ENCODE measurements around the gene KRTAP9-4.
"Not testable (repeated sequence)": the region's sequence is repeated elsewhere in the genome, so short reads cannot be mapped to it uniquely, and the experiment has no call there.

Gene KRTAP9-4, protein sequence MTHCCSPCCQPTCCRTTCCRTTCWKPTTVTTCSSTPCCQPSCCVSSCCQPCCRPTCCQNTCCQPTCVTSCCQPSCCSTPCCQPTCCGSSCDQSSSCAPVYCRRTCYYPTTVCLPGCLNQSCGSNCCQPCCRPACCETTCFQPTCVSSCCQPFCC

DNA sequence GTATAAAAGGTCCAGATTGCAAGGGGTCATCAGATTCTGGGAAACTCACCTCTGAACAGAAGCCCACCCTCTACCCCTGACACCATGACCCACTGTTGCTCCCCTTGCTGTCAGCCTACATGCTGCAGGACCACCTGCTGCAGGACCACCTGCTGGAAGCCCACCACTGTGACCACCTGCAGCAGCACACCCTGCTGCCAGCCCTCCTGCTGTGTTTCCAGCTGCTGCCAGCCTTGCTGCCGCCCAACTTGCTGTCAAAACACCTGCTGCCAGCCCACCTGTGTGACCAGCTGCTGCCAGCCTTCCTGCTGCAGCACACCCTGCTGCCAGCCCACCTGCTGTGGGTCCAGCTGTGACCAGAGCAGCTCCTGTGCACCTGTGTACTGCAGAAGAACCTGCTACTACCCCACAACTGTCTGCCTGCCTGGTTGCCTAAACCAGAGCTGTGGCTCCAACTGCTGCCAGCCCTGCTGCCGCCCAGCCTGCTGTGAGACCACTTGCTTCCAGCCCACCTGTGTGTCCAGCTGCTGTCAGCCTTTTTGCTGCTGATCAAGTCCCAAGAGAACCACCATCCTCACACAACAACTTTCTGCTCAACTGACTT is at the start of gene KRTAP9-4:
KRTAP9-4 (plus strand) TSS at position 51 of the 604 bp plus-strand sequence; CDS start at position 85, 34 bp downstream.
- not testable (repeated sequence) for DNase-seq (ENCODE audit: low read depth)

DNA sequence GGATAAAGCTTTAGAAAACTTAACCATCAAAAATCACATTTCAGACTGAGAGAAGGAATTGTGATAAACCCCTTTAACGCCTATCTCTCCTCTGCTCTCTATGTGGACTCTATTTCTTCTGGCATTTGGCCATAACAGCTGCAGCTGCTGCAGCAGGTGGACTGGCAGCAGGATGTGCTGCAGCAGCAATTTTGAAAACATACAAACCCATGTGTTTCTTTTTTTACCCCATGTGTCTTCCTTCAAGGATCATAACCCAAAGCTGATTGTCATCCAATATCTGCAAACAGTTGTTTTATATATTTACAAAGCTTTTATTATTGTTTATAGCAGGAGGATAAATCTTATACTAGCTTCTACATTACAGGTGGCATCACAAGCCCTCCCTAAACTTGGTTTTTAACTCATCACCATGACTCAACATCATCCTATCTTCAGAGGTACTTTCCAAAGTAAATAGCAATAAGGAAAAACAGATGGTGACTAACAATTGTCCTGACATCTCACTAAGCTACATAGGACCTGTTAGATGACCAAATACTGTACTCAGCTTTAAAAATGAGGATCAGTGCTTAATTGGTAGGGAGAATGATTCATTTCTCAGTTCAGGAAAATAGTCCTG is 37.5 kb upstream of the KRTAP9-4 start:
- DNase-seq (ENCODE audit: low read depth): peak; percentile 40

DNA sequence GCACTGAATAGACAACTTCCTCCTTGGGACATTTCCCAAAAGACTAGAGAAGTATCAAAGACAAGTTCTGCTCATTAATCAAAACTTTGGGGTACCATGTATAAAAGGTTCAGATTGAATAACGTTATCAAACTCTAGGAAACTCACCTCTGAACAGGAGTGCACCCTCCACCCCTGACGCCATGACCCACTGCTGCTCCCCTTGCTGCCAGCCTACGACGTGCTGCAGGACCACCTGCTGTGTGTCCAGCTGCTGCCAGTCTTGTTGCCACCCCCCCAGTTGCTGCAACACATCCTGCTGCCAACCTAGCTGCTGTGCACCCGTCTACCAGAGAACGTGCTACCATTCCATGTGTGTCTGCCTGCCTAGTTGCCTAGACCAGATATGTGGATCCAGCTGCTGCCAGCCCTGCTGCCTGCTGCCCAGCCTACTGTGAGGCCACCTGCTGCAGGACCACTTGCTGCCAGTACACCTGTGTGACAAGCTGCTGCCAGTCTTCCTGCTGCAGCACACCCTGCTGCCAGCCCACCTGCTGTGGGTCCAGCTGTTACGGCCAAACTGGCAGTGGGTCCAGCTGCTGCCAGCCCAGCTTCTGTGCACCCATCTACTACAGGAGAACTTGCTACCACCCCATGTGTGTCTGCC is 36.8 kb upstream of the KRTAP9-4 start:
- DNase-seq (ENCODE audit: low read depth): no peak

DNA sequence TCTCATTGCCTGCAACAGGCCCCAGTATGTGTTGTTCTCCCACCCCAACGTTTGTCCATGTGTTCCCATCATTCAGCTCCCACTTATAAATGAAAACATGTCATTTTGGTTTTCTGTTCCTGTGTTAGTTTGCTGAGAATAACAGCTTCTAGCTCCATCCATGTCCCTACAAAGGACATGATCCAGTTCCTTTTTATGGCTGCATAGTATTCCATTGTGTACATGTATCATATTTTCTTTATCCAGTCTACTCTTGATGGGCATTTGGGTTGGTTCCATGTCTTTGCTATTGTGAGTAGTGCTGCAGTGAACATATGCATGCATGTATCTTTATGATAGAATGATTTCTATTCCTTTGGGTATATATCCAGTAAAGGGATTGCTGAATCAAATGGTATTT is 33.8 kb upstream of the KRTAP9-4 start:
- DNase-seq (ENCODE audit: low read depth): no peak

DNA sequence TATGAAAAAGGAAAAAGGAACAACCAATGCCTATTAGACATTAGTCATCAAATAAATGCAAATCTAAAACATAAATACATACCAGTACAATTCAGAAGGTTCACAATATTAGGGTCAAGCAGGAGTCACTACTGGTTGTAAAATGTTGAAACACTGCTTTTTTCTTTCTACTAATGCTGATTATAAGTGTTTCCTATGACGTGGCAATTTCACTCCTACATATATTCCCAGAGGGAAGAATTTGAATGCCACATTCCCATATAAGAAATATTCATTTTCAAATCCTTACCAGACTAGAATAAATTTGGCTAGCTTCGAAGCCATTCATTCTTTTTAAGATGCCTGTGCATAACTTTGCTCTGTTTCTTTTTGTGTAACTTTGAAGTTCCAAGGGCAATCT is 25.7 kb upstream of the KRTAP9-4 start:
- DNase-seq (ENCODE audit: low read depth): no peak

DNA sequence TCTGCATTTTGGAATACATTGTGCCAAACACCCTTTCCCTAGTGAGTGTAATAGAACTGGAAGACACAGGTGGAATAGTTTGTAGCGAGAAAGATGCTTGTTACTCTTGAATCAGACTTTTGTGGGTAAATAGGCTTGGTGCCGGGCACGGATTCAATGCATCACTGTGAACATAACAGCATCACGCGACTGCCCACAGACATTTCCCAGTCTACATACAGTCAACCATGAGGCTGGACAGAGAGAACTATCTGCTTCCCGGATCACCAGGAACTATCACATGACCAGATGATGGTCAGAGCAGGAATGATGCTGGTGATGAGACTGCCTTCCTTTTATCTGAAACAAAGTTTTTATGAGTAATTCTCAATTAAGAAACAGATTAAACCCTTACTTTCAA is 23.4 kb upstream of the KRTAP9-4 start:
- DNase-seq (ENCODE audit: low read depth): no peak

DNA sequence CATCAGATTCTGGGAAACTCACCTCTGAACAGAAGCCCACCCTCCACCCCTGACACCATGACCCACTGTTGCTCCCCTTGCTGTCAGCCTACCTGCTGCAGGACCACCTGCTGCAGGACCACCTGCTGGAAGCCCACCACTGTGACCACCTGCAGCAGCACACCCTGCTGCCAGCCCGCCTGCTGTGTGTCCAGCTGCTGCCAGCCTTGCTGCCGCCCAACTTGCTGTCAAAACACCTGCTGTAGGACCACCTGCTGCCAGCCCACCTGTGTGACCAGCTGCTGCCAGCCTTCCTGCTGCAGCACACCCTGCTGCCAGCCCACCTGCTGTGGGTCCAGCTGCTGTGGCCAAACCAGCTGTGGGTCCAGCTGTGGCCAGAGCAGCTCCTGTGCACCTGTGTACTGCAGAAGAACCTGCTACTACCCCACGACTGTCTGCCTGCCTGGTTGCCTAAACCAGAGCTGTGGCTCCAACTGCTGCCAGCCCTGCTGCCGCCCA is 22.8 kb upstream of the KRTAP9-4 start, which contains the start of gene KRTAP9-2:
KRTAP9-2 (plus strand) TSS at position 51 of the 498 bp plus-strand sequence; CDS start at position 58, 7 bp downstream.
- DNase-seq (ENCODE audit: low read depth): not testable (repeated sequence)

DNA sequence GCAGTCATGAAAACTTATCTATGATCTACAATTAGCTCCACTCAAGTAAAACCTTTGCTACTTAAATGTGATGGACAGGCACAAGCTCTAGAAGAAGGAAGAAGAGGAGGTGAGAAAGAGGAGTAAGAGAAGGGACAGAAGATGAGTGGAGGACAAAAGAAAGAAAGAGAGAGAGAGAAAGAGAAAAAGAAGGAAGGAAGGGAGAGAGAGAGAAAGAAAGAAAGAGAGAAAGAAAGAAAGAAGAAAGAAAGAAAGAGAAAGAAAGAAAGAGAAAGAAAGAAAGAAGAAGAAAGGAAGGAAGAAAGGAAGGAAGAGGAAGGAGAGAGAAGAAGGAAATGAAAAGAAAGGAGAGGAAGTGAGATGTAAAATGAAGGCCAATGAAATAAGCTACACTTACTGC is 19.4 kb upstream of the KRTAP9-4 start:
- no peak for DNase-seq (ENCODE audit: low read depth)

DNA sequence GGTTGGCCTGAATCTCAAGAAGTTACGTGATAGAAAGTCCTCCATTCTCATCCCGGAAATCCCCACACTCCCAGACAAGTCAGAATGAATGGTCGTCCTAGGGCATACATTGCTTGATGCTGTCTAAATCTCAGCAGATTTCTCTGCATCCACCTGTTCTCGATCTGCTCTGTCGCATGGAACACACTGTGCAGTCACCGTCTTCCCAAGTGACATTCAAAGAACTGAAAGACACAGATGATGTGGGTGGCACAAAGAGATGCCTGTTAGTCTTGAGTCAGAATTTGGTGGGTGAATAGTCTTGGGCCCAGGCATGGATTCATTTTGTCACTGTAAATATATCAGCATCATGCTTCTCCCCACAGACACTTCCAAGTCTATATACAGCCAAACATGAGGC is 17.8 kb upstream of the KRTAP9-4 start:
- no peak for DNase-seq (ENCODE audit: low read depth)

DNA sequence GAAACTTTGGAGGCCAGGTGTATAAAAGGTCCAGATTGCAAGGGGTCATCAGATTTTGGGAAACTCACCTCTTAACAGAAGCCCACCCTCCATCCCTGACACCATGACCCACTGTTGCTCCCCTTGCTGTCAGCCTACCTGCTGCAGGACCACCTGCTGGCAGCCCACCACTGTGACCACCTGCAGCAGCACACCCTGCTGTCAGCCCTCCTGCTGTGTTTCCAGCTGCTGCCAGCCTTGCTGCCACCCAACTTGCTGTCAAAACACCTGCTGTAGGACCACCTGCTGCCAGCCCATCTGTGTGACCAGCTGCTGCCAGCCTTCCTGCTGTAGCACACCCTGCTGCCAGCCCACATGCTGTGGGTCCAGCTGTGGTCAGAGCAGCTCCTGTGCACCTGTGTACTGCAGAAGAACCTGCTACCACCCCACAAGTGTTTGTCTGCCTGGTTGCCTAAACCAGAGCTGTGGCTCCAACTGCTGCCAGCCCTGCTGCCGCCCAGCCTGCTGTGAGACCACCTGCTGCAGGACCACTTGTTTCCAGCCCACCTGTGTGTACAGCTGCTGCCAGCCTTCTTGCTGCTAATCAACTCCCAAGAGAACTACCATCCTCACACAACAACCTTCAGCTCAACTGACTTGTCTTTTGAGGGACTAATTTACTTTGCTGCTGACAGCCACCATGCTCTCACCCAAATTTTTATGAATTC is 16.9 kb upstream of the KRTAP9-4 start, which contains the start of gene KRTAP9-3:
KRTAP9-3 (plus strand) TSS at position 51 of the 707 bp plus-strand sequence; CDS start at position 104, 53 bp downstream.
- not testable (repeated sequence) for DNase-seq (ENCODE audit: low read depth)

DNA sequence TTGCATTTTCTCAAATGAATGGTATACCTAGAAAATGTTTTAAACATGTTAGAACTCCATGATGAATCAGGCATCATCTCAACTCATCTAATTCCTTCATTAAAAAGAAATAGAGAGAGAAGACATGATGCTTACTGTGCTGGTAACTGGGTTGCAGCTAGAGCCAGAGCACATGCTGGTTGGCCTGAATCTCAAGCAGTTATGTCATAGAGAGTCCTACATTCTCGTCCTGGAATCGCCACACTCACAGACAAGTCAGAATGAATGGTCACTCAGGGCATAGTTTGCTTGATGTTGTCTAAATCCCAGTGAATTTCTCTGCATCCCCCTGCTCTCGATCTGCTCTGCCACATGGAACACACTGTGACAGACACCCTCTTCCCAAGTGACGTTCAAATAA is 12.4 kb upstream of the KRTAP9-4 start:
- DNase-seq (ENCODE audit: low read depth): not testable (repeated sequence)

DNA sequence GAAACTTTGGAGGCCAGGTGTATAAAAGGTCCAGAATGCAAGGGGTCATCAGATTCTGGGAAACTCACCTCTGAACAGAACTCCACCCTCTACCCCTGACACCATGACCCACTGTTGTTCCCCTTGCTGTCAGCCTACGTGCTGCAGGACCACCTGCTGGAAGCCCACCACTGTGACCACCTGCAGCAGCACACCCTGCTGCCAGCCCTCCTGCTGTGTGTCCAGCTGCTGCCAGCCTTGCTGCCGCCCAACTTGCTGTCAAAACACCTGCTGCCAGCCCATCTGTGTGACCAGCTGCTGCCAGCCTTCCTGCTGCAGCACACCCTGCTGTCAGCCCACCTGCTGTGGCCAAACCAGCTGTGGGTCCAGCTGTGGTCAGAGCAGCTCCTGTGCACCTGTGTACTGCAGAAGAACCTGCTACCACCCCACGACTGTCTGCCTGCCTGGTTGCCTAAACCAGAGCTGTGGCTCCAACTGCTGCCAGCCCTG is 11.5 kb upstream of the KRTAP9-4 start, which contains the start of gene KRTAP9-8:
KRTAP9-8 (plus strand) TSS at position 51 of the 489 bp plus-strand sequence; CDS start at position 104, 53 bp downstream.
- not testable (repeated sequence) for DNase-seq (ENCODE audit: low read depth)

DNA sequence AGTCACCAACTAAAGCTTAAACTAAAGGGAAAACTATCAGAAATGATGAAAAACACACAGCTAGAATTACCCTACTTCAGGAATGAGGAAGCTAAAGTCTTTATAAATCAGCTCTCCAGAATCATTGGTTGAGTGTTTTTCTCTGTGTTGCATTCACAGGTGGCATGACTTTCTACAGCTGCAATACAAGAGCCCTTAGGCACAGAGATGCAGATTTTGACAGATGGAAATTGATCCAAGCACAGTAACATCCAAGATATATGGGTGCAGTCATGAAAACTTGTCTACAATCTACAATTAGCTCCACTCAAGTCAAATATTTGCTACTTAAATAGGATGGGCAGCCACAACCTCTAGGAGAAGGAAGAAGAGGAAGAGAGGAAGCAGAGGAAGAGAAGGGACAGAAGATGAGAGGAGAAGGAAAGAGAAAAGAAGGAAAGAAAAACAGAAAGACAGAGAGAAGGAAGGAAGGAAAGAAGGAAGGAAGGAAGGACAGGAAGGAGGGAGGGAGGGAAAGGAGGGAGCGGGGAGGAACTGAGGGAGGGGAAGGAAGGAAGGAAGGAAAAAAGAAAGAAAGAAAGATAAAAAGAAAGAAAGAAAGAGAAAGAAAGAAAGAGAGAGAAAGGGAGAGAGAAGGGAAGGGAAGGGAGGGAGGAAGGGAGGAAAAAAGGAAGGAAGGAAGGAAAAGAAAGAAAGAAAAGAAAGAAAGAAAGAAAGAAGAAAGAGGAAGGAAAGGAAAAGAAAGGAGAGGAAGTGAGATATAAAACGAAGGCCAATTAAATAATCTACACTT is 2.3 kb upstream of the KRTAP9-4 start:
- DNase-seq (ENCODE audit: low read depth): not testable (repeated sequence)

DNA sequence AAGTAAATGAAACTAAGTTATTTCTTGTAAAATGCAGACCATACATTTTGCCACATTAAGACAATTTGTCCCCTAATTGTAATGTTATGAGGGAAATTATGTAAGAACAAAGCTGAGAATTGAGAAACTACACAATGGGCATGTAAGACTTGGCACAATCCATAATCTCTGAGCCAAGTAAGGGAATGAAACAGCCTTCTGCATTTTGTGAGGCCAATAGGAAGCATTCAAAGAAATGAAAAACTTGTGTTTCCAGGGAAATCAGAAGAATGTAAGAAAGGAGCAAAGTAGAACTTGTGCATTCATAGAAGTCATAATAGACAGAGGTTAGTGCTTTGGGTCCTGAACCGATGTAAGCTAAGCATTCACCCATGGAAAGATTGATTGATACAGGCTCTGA is 1.8 kb downstream of the KRTAP9-4 start:
- peak; percentile 55 for DNase-seq (ENCODE audit: low read depth)

DNA sequence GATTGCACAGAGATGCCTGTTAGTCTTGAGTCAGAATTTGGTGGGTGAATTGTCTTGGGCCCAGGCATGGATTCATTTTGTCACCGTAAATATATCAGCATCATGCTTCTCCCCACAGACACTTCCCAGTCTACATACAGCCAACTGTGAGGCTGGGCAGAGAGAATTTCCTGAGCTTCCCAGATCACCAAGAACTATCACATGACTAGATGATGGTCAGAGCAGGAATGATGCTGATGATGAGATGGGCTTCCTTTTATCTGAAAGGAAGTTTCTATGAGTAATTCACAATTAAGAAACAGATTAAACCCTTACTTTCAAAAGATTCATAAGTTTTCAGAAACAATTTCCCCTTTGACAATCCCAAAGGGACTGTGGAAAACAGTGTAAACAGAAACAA is 5.4 kb downstream of the KRTAP9-4 start:
- no peak for DNase-seq (ENCODE audit: low read depth)

DNA sequence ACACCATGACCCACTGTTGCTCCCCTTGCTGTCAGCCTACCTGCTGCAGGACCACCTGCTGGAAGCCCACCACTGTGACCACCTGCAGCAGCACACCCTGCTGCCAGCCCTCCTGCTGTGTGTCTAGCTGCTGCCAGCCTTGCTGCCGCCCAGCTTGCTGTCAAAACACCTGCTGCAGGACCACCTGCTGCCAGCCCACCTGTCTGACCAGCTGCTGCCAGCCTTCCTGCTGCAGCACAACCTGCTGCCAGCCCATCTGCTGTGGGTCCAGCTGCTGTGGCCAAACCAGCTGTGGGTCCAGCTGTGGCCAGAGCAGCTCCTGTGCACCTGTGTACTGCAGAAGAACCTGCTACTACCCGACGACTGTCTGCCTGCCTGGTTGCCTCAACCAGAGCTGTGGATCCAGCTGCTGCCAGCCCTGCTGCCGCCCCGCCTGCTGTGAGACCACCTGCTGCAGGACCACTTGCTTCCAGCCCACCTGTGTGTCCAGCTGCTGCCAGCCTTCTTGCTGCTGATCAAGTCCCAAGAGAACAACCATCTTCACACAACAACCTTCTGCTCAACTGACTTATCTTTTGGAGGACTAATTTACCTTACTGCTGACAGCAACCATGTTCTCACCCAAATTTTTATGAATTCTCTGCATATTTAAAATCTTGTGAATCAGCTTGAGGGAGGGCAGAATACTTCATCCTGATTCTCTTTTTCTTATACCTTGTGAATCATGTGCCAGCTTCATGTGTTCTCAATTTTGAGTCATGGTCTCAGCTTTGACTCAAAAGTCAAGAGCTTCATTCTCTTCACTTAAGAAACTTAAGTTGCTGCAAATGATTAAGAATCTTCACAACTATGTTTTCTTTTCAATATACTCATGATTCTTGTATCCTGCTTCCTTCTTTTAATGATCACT is 6.1 kb downstream of the KRTAP9-4 start, which contains the start of gene KRTAP9-9:
KRTAP9-9 (plus strand) TSS at position 4 of the 910 bp plus-strand sequence.
- DNase-seq (ENCODE audit: low read depth): peak; percentile 9

DNA sequence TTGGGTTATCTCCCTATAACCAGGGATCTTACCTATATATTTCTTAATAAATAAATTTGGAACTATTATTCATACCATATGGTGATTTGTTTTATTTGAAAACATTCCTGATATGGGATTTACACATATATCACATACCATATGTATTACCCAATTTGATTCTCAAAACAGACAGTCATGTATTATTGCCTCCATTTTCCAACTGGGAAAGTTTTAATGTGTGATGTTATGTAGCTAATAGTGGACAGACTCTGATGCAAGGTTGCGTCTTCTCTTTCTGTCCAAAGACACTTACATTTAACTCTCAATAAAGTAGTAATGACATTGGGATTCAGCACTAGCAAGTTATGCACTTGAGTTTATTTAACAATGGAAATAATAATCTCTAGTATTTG is 6.8 kb downstream of the KRTAP9-4 start:
- DNase-seq (ENCODE audit: low read depth): peak; percentile 9

DNA sequence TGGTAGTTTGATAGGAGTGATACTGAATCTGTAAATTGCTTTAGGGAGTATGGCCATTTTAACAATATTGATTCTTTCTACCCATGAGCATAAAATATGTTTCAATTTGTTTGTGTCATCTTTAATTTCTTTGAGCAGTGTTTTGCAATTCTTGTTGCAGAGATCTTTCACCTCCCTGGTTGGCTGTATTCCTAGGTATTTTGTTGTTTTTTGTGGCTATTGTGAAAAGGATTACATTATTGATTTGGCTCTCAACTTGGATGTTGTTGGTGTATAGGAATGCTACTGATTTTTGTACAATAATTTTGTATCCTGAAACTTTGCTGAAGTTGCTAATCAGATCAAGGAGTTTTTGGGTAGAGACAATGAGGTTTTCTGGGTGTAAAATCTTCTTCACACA is 8.9 kb downstream of the KRTAP9-4 start:
- DNase-seq (ENCODE audit: low read depth): peak; percentile 76

DNA sequence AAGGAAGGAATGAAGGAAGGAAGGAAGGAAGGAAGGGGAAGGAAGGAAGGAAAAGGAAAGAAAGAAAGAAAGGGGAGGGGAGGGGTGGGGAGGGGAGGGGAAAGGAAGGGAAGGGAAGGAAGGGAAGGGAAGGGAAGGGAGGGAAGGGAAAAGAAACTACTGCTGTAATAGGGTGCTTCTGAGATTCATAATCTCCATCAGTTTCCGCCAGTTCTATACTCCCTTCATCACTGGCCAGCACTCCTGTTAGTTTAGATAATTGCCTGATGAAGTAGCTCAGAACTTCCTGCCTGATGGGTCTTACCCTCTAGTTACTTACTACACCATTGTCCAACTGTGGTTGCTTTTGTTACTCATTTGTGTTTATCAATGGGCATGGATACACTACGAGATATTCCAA is 13.7 kb downstream of the KRTAP9-4 start:
- DNase-seq (ENCODE audit: low read depth): peak; percentile 0

DNA sequence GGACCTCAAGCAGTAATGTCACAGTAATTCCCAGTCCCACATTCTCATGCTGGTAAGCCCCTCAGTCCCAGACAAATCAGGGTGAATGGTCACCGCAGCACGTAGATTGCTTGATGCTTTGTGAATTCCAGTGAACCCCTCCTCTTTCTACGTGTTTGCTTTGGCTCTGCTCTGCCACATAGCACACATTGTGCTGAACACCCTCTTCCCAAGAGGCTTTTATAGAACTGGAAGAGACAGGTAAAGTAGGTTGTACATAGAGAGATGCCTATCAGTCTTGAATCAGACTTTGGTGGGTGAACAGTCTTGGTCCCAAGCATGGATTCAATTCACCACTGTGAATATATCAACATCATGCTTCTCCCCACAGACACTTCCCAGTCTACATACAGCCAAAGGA is 15.1 kb downstream of the KRTAP9-4 start:
- peak; percentile 0 for DNase-seq (ENCODE audit: low read depth)

All from fibroblast of gingiva (primary cell).